Tibial artery (tissue), 4 donors: Measurements from ENCODE around the gene CCR3.

Source experiments
- DNase-seq, 2 donors: peaks; one replicate each; pipeline ENCODE4 v3.0.0-alpha.2; 2019
- H3K27ac ChIP-seq, 2 donors: fragments of 200-600 bp; sonication (generic) in 1 of 2; 1 replicate in 1 of 2; 2 replicates in 1 of 2; pipeline ENCODE4 v1.5.1; 2018 to 2019; ENCODE audit warnings: mild to moderate bottlenecking in 1 of 2
- H3K27me3 ChIP-seq, 2 donors: fragments of 200-600 bp; sonication (generic) in 1 of 2; one replicate each; pipeline versions ENCODE4 v1.5.1 to v1.6.0; 2016 to 2019
- H3K36me3 ChIP-seq, 3 donors: fragments of 200-600 bp; sonication (generic) in 2 of 3; one replicate each; pipeline ENCODE4 v1.5.1; 2016 to 2019; ENCODE audit warnings: mild to moderate bottlenecking in 2 of 3
- H3K4me1 ChIP-seq, 4 donors: fragments of 200-600 bp; sonication (generic) in 2 of 4; 1 replicate in 3 of 4; 2 replicates in 1 of 4; pipeline ENCODE4 v1.5.1; 2016 to 2019
- H3K4me3 ChIP-seq, 2 donors: fragments of 200-600 bp; sonication (generic) in 1 of 2; 1 replicate in 1 of 2; 2 replicates in 1 of 2; pipeline ENCODE4 v1.5.1; 2018 to 2019; ENCODE audit warnings: mild to moderate bottlenecking in 2 of 2
- H3K9me3 ChIP-seq, 3 donors: fragments of 200-600 bp; sonication (generic) in 1 of 3; one replicate each; pipeline ENCODE4 v1.5.1; 2016 to 2019
- CTCF ChIP-seq, 2 experiments: fragments of 200-600 bp in 1 of 2; fragments of 450-650 bp in 1 of 2; IDR thresholded peaks; one replicate each; pipeline ENCODE4 v1.5.1; 2017 to 2019; ENCODE audit warnings: antibody characterized with exemption in 2 of 2, mild to moderate bottlenecking in 1 of 2, moderate library complexity in 1 of 2
- intact Hi-C: fragments of 100-400 bp; cut with DNase I; formaldehyde crosslinking; loops from one replicate; pipeline ENCODE4 v1.15.0; 2023; ENCODE audit warnings: low total_unique reads

The CCR3 gene

GRCh38 chr3:46316206-46316605 is 73.9 kb downstream of the CCR3 start:
- Histone ChIP-seq H3K9me3 (no peaks in the 10 kb centered on the region), H3K27ac (no peak overlapping the region), H3K36me3 (no peaks in the 10 kb centered on the region), H3K27me3 (peaks cover 0 to 5% of the 10 kb centered on the region in 2 donors), H3K4me3 (no peak overlapping the region), H3K4me1 (no peaks in the 10 kb centered on the region)
- intact Hi-C loops = no loop called here
- no peak for TF ChIP-seq CTCF (IDR thresholded peaks at IDR 0.05)
- no peak for DNase-seq
